ENCODE results near the gene MSH3.
"Not testable (repeated sequence)": the region's sequence is repeated elsewhere in the genome, so short reads cannot be mapped to it uniquely, and the experiment has no call there.

MSH3 gene

GRCh38 chr5:80654054-80654390, 430 bp upstream of the MSH3 start:
- TF ChIP-seq, protein P1, sequence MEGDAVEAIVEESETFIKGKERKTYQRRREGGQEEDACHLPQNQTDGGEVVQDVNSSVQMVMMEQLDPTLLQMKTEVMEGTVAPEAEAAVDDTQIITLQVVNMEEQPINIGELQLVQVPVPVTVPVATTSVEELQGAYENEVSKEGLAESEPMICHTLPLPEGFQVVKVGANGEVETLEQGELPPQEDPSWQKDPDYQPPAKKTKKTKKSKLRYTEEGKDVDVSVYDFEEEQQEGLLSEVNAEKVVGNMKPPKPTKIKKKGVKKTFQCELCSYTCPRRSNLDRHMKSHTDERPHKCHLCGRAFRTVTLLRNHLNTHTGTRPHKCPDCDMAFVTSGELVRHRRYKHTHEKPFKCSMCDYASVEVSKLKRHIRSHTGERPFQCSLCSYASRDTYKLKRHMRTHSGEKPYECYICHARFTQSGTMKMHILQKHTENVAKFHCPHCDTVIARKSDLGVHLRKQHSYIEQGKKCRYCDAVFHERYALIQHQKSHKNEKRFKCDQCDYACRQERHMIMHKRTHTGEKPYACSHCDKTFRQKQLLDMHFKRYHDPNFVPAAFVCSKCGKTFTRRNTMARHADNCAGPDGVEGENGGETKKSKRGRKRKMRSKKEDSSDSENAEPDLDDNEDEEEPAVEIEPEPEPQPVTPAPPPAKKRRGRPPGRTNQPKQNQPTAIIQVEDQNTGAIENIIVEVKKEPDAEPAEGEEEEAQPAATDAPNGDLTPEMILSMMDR (conservative IDR thresholded peaks at IDR 0.05; ENCODE audit: low read depth, low read length) = no peak
- peak overlapping the region; percentile 98 for H3K4me3 ChIP-seq (ENCODE audit: low read depth, low read length)
- DNase-seq (ENCODE audit: low read depth) = no peak

- TF ChIP-seq, protein P1 (conservative IDR thresholded peaks at IDR 0.05; ENCODE audit: low read depth, low read length) = no peak
- peak overlapping the region; percentile 98 for H3K4me3 ChIP-seq (ENCODE audit: low read depth, low read length)
- no peak for DNase-seq (ENCODE audit: low read depth)
Measured at GRCh38 chr5:80655231-80655774, 851 bp downstream of the MSH3 start.

DNA sequence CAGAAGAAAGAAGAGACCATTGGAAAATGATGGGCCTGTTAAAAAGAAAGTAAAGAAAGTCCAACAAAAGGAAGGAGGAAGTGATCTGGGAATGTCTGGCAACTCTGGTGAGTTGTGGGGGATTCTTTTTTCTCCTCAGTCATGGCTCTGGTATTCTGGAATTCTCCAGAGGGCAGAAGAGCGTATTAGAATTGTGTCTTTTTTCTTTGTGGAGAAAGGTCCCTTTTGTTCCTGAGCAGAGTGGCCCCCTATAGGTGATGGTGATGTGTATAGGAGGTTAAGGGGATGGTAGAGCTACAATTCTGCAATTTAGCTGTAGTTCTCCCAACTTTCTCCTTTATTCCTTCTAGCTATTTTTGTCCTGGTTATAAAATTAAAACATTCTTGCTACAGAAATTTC, 2.0 kb downstream of the MSH3 start:
- DNase-seq (ENCODE audit: low read depth) = no peak
- H3K4me3 ChIP-seq (ENCODE audit: low read depth, low read length) = no peak overlapping the region

DNA sequence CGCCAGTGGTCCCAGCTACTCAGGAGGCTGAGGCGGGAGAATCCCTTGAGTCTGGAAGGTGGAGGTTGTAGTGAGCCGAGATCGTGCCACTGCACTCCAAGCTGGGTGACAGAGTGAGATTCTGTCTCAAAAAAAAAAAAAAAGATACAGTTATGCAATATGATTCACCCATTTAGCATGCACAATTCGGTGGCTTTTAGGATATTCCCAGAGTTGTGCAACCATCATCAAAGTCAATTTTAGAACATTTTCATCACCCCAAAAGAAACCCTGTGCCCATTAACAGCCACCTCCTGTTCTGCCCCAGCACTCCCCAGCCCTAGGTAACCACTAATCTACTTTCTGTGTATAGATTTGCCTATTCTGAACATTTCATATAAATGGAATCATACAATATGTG, 4.7 kb downstream of the MSH3 start:
- TF ChIP-seq, protein P1 (conservative IDR thresholded peaks at IDR 0.05; ENCODE audit: low read depth, low read length) = no peak
- DNase-seq (ENCODE audit: low read depth) = peak; percentile 38
- no peak overlapping the region for H3K4me3 ChIP-seq (ENCODE audit: low read depth, low read length)

More for the DNA sequence above, 2.0 kb downstream of the MSH3 start:
- TF ChIP-seq, protein P1 (conservative IDR thresholded peaks at IDR 0.05; ENCODE audit: low read depth, low read length) = peak; percentile 22

GRCh38 chr5:80660661-80661060, 6.2 kb downstream of the MSH3 start:
- DNase-seq (ENCODE audit: low read depth); H3K4me3 ChIP-seq (ENCODE audit: low read depth, low read length): not testable (repeated sequence)

GRCh38 chr5:80662108-80662507, 7.7 kb downstream of the MSH3 start:
- no peak for DNase-seq (ENCODE audit: low read depth)
- no peak overlapping the region for H3K4me3 ChIP-seq (ENCODE audit: low read depth, low read length)
- TF ChIP-seq, protein P1 (conservative IDR thresholded peaks at IDR 0.05; ENCODE audit: low read depth, low read length) = no peak

DNA sequence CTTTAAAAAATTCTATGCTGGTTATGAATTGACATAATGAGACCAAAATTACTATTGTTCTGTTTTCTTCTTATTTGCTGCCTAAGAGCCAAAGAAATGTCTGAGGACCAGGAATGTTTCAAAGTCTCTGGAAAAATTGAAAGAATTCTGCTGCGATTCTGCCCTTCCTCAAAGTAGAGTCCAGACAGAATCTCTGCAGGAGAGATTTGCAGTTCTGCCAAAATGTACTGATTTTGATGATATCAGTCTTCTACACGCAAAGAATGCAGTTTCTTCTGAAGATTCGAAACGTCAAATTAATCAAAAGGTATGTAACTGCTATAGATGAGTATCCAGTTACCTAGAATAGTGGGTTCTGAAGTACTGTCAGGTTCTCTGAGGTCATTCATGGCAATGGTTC, 10.6 kb downstream of the MSH3 start:
- H3K4me3 ChIP-seq (ENCODE audit: low read depth, low read length) = no peak overlapping the region
- TF ChIP-seq, protein P1 (conservative IDR thresholded peaks at IDR 0.05; ENCODE audit: low read depth, low read length) = no peak
- DNase-seq (ENCODE audit: low read depth) = no peak

Measured in choroid plexus epithelial cell (primary cell).